ENCODE data around the gene ZNF597.
A peak's percentile ranks its signal among the peaks of the same experiment; 100 is the strongest.

The ZNF597 gene
- 8.0 to 17.8 (median 12.1) reads per million in 9 experiments for total RNA-seq

GRCh38 chr16:3443108-3444031 lies at the start of gene ZNF597, which contains the start of gene NAA60:
ZNF597 (minus strand) TSS chr16:3443504; CDS start chr16:3443153, 351 bp downstream.
NAA60 (plus strand) TSS chr16:3443680; CDS start chr16:3476228, 32,548 bp downstream.
- peak within 1 kb of the TSS; percentile 86 to 94 for H3K4me3 Mint-ChIP-seq
- DNase-seq (peak; percentile 55 to 63 (median 63)), ATAC-seq (replicated peaks) (peak; percentile 93)
- peaks cover 4 to 18% of the 10 kb centered on the region in 2 donors for H3K4me1 Mint-ChIP-seq (ENCODE audit: low read depth in 2 of 2)
- peaks cover 36% of the 10 kb centered on the region for H3K36me3 Mint-ChIP-seq (ENCODE audit: insufficient read depth)
- no peaks in the 10 kb centered on the region for H3K27me3 Mint-ChIP-seq
- H3K9me3 Mint-ChIP-seq = no peaks in the 10 kb centered on the region
- H3K27ac Mint-ChIP-seq = peak within 1 kb of the TSS; percentile 92 to 96

- Mint-ChIP-seq H3K36me3 (ENCODE audit: insufficient read depth) (peaks cover 7% of the 10 kb centered on the region), H3K9me3 (no peaks in the 10 kb centered on the region)
These were observed 49.1 kb upstream of the ZNF597 start for GRCh38 chr16:3492356-3492755.

GRCh38 chr16:3490911-3491629 lies 47.8 kb upstream of the ZNF597 start:
- Mint-ChIP-seq H3K27me3 (no peaks in the 10 kb centered on the region), H3K4me1 (ENCODE audit: low read depth in 2 of 2) (peaks cover 0 to 1% of the 10 kb centered on the region in 2 donors), H3K36me3 (ENCODE audit: insufficient read depth) (peaks cover 19% of the 10 kb centered on the region), H3K4me3 (no peak overlapping the region), H3K9me3 (no peaks in the 10 kb centered on the region), H3K27ac (peak overlapping the region; percentile 5 to 88)
- no peak for DNase-seq
- no peak for ATAC-seq (replicated peaks)

More at GRCh38 chr16:3492356-3492755, 49.1 kb upstream of the ZNF597 start:
- ATAC-seq (replicated peaks) = no peak
- H3K27ac Mint-ChIP-seq = no peak overlapping the region
- no peaks in the 10 kb centered on the region for H3K27me3 Mint-ChIP-seq
- H3K4me1 Mint-ChIP-seq (ENCODE audit: low read depth in 2 of 2) = peaks cover 0 to 1% of the 10 kb centered on the region in 2 donors
- no peak overlapping the region for H3K4me3 Mint-ChIP-seq
- no peak for DNase-seq

GRCh38 chr16:3488801-3489200 lies 45.5 kb upstream of the ZNF597 start:
- H3K27ac Mint-ChIP-seq = no peak overlapping the region
- DNase-seq (no peak), ATAC-seq (replicated peaks) (no peak)
- no peaks in the 10 kb centered on the region for H3K27me3 Mint-ChIP-seq
- peaks cover 28% of the 10 kb centered on the region for H3K36me3 Mint-ChIP-seq (ENCODE audit: insufficient read depth)
- H3K4me3 Mint-ChIP-seq = no peak overlapping the region
- no peaks in the 10 kb centered on the region for H3K9me3 Mint-ChIP-seq
- peaks cover 0 to 3% of the 10 kb centered on the region in 2 donors for H3K4me1 Mint-ChIP-seq (ENCODE audit: low read depth in 2 of 2)

GRCh38 chr16:3487521-3488410 lies 44.5 kb upstream of the ZNF597 start:
- DNase-seq = no peak
- Mint-ChIP-seq H3K4me3 (no peak overlapping the region), H3K27me3 (no peaks in the 10 kb centered on the region), H3K27ac (peak overlapping the region in 1 of 2 donors; percentile 38), H3K36me3 (ENCODE audit: insufficient read depth) (peaks cover 37% of the 10 kb centered on the region), H3K9me3 (no peaks in the 10 kb centered on the region), H3K4me1 (ENCODE audit: low read depth in 2 of 2) (peaks cover 0 to 3% of the 10 kb centered on the region in 2 donors)
- ATAC-seq (replicated peaks) = no peak

- no peak for ATAC-seq (replicated peaks)
- H3K27ac Mint-ChIP-seq = no peak overlapping the region
- no peaks in the 10 kb centered on the region for H3K27me3 Mint-ChIP-seq
- peaks cover 47% of the 10 kb centered on the region for H3K36me3 Mint-ChIP-seq (ENCODE audit: insufficient read depth)
- H3K4me3 Mint-ChIP-seq = no peak overlapping the region
- H3K4me1 Mint-ChIP-seq (ENCODE audit: low read depth in 2 of 2) = peaks cover 0 to 3% of the 10 kb centered on the region in 2 donors
- H3K9me3 Mint-ChIP-seq = no peaks in the 10 kb centered on the region
- no peak for DNase-seq
These were observed 43.4 kb upstream of the ZNF597 start for GRCh38 chr16:3486506-3487215.

GRCh38 chr16:3485821-3486505 lies 42.7 kb upstream of the ZNF597 start:
- no peak for ATAC-seq (replicated peaks)

GRCh38 chr16:3485097-3485745 lies 41.9 kb upstream of the ZNF597 start:
- H3K4me3 Mint-ChIP-seq = no peak overlapping the region
- H3K27me3 Mint-ChIP-seq = no peaks in the 10 kb centered on the region
- ATAC-seq (replicated peaks) (no peak), DNase-seq (no peak)
- H3K4me1 Mint-ChIP-seq (ENCODE audit: low read depth in 2 of 2) = peaks cover 0 to 7% of the 10 kb centered on the region in 2 donors
- H3K36me3 Mint-ChIP-seq (ENCODE audit: insufficient read depth) = peaks cover 61% of the 10 kb centered on the region
- no peak overlapping the region for H3K27ac Mint-ChIP-seq
- H3K9me3 Mint-ChIP-seq = no peaks in the 10 kb centered on the region

More at GRCh38 chr16:3485821-3486505, 42.7 kb upstream of the ZNF597 start:
- H3K9me3 Mint-ChIP-seq = no peaks in the 10 kb centered on the region
- H3K27me3 Mint-ChIP-seq = no peaks in the 10 kb centered on the region
- peaks cover 0 to 7% of the 10 kb centered on the region in 2 donors for H3K4me1 Mint-ChIP-seq (ENCODE audit: low read depth in 2 of 2)
- no peak overlapping the region for H3K27ac Mint-ChIP-seq
- H3K36me3 Mint-ChIP-seq (ENCODE audit: insufficient read depth) = peaks cover 54% of the 10 kb centered on the region
- H3K4me3 Mint-ChIP-seq = no peak overlapping the region
- DNase-seq = no peak

- no peak overlapping the region for H3K4me3 Mint-ChIP-seq
- H3K36me3 Mint-ChIP-seq (ENCODE audit: insufficient read depth) = peaks cover 68% of the 10 kb centered on the region
- H3K27ac Mint-ChIP-seq = no peak overlapping the region
- no peak for DNase-seq
- no peaks in the 10 kb centered on the region for H3K9me3 Mint-ChIP-seq
- no peak for ATAC-seq (replicated peaks)
- peaks cover 0 to 7% of the 10 kb centered on the region in 2 donors for H3K4me1 Mint-ChIP-seq (ENCODE audit: low read depth in 2 of 2)
- no peaks in the 10 kb centered on the region for H3K27me3 Mint-ChIP-seq
These were observed 41.2 kb upstream of the ZNF597 start for GRCh38 chr16:3484318-3485096.

GRCh38 chr16:3482659-3483241 lies 39.4 kb upstream of the ZNF597 start:
- H3K27me3 Mint-ChIP-seq = no peaks in the 10 kb centered on the region

More at GRCh38 chr16:3482659-3483241, 39.4 kb upstream of the ZNF597 start:
- ATAC-seq (replicated peaks) (no peak), DNase-seq (no peak)
- no peaks in the 10 kb centered on the region for H3K9me3 Mint-ChIP-seq
- peaks cover 0 to 13% of the 10 kb centered on the region in 2 donors for H3K4me1 Mint-ChIP-seq (ENCODE audit: low read depth in 2 of 2)
- H3K27ac Mint-ChIP-seq = no peak overlapping the region
- H3K36me3 Mint-ChIP-seq (ENCODE audit: insufficient read depth) = peaks cover 69% of the 10 kb centered on the region
- H3K4me3 Mint-ChIP-seq = no peak overlapping the region
